HG03196 (cell line): ENCODE data around the gene DTX3L.

Experiments
- ATAC-seq: cut with Tn5 transposase; IDR thresholded peaks from one replicate; pipeline ENCODE4 v1.9.1; 2021; ENCODE audit not compliant: unreplicated experiment

The DTX3L gene

GRCh38 chr3:122602011-122602710 lies 38.0 kb downstream of the DTX3L start:
- no peak for ATAC-seq

- ATAC-seq: no peak
Observed at GRCh38 chr3:122603056-122603455, 38.9 kb downstream of the DTX3L start.

- no peak for ATAC-seq
Observed at GRCh38 chr3:122606330-122606729, 42.2 kb downstream of the DTX3L start.

- no peak for ATAC-seq
Observed at GRCh38 chr3:122608916-122609315, 44.8 kb downstream of the DTX3L start.

GRCh38 chr3:122609798-122610559 lies 45.8 kb downstream of the DTX3L start:
- ATAC-seq: peak; percentile 92

GRCh38 chr3:122612696-122613095 lies 48.6 kb downstream of the DTX3L start:
- ATAC-seq: no peak

- no peak for ATAC-seq
Observed at GRCh38 chr3:122615303-122615702, 51.2 kb downstream of the DTX3L start.

- ATAC-seq: no peak
Observed at GRCh38 chr3:122618614-122619013, 54.5 kb downstream of the DTX3L start.

GRCh38 chr3:122619040-122619439 lies 54.9 kb downstream of the DTX3L start:
- no peak for ATAC-seq

GRCh38 chr3:122620399-122620798 lies 56.3 kb downstream of the DTX3L start:
- no peak for ATAC-seq

- ATAC-seq: no peak
Observed at GRCh38 chr3:122621112-122621511, 57.0 kb downstream of the DTX3L start.

- ATAC-seq: no peak
Observed at GRCh38 chr3:122623031-122623829, 59.1 kb downstream of the DTX3L start.
